HepG2 (cell line): ENCODE measurements around the gene CNTNAP1. TPM values are rescaled to one million over a fixed set of nuclear protein-coding genes. Genes with fewer than 3 reads are reported as not detected.

ENCODE experiments used
- FOXA1 ChIP-seq, 2 experiments: fragments of 450-650 bp in 1 of 2; sonication (generic) in 1 of 2; formaldehyde crosslinking in 1 of 2; IDR thresholded peaks; 2 replicates each; pipeline versions ENCODE4 v1.4.0 to v1.6.1; 2016 to 2020; ENCODE audit warnings: missing genetic modification reagents in 1 of 2
- HMGXB4 ChIP-seq, 2 experiments: sonication (generic) in 1 of 2; formaldehyde crosslinking in 1 of 2; IDR thresholded peaks; 2 replicates each; pipeline versions ENCODE4 v1.4.0 to v1.6.1; 2018 to 2020; ENCODE audit warnings: missing genetic modification reagents in 2 of 2, borderline replicate concordance in 1 of 2, low read depth in 1 of 2, mild to moderate bottlenecking in 1 of 2, missing biosample characterization in 1 of 2
- HNF4G ChIP-seq, 2 experiments: sonication (generic) in 1 of 2; formaldehyde crosslinking in 1 of 2; IDR thresholded peaks; 2 replicates each; pipeline versions ENCODE4 v1.4.0 to v1.6.1; 2011 to 2020; ENCODE audit warnings: borderline replicate concordance in 2 of 2, low read depth in 2 of 2, mild to moderate bottlenecking in 2 of 2, low read length in 1 of 2, missing genetic modification reagents in 1 of 2, moderate library complexity in 1 of 2
- KDM5B ChIP-seq: sonication (generic); formaldehyde crosslinking; IDR thresholded peaks from 2 replicates; pipeline ENCODE4 v1.4.0; 2020; ENCODE audit warnings: missing genetic modification reagents, mild to moderate bottlenecking, borderline replicate concordance
- KLF12 ChIP-seq: sonication (generic); formaldehyde crosslinking; IDR thresholded peaks from 2 replicates; pipeline ENCODE4 v1.4.0; 2020; ENCODE audit warnings: missing genetic modification reagents, borderline replicate concordance
- NFE2L1 ChIP-seq: sonication (generic); formaldehyde crosslinking; IDR thresholded peaks from 2 replicates; pipeline ENCODE4 v1.4.0; 2020; ENCODE audit warnings: missing genetic modification reagents, mild to moderate bottlenecking, borderline replicate concordance
- RFX5 ChIP-seq: IDR thresholded peaks from 2 replicates; pipeline ENCODE4 v1.6.1; 2011; ENCODE audit warnings: low read depth, low read length, improper control_type of control experiment
- SCMH1 ChIP-seq: sonication (generic); formaldehyde crosslinking; IDR thresholded peaks from 2 replicates; pipeline ENCODE4 v1.9.0; 2021; ENCODE audit warnings: missing genetic modification reagents, mild to moderate bottlenecking, borderline replicate concordance
- SMAD9 ChIP-seq: sonication (generic); formaldehyde crosslinking; IDR thresholded peaks from 2 replicates; pipeline ENCODE4 v1.5.1; 2020; ENCODE audit warnings: mild to moderate bottlenecking, missing genetic modification reagents
- TBX2 ChIP-seq: sonication (generic); formaldehyde crosslinking; IDR thresholded peaks from 2 replicates; pipeline ENCODE4 v1.5.0; 2020; ENCODE audit warnings: missing genetic modification reagents, mild to moderate bottlenecking, borderline replicate concordance
- UBTF ChIP-seq: sonication (generic); formaldehyde crosslinking; IDR thresholded peaks from 2 replicates; pipeline ENCODE4 v1.4.0; 2020; ENCODE audit warnings: mild to moderate bottlenecking, missing genetic modification reagents
- WIZ ChIP-seq: sonication (generic); formaldehyde crosslinking; IDR thresholded peaks from 2 replicates; pipeline ENCODE4 v1.5.1; 2020; ENCODE audit warnings: mild to moderate bottlenecking, missing genetic modification reagents
- ZC3H4 ChIP-seq: sonication (generic); formaldehyde crosslinking; IDR thresholded peaks from 2 replicates; pipeline ENCODE4 v1.4.0; 2020; ENCODE audit warnings: missing genetic modification reagents, borderline replicate concordance
- ZNF17 ChIP-seq: sonication (generic); formaldehyde crosslinking; IDR thresholded peaks from 2 replicates; pipeline ENCODE4 v1.5.0; 2020; ENCODE audit warnings: mild to moderate bottlenecking, missing genetic modification reagents
- ZNF446 ChIP-seq: sonication (generic); formaldehyde crosslinking; IDR thresholded peaks from 2 replicates; pipeline ENCODE4 v1.5.0; 2020; ENCODE audit warnings: mild to moderate bottlenecking, missing genetic modification reagents
- ZNF564 ChIP-seq: sonication (generic); formaldehyde crosslinking; IDR thresholded peaks from 2 replicates; pipeline ENCODE4 v1.8.1; 2023; ENCODE audit warnings: mild to moderate bottlenecking, missing genetic modification reagents
- ZNF724P ChIP-seq: sonication (generic); formaldehyde crosslinking; IDR thresholded peaks from 2 replicates; pipeline ENCODE4 v1.8.0; 2022; ENCODE audit warnings: missing genetic modification reagents, borderline replicate concordance
- polyA plus RNA-seq, 8 experiments: library from polyadenylated mRNA; depleted of rRNA in 3 of 8; stranded (reverse) in 7 of 8; unstranded in 1 of 8; fragments of >200 nt; fragmentation: Illumina TruSeq in 4 of 8; extraction: Trizol in 4 of 8; gene quantifications; 2 replicates each; pipeline versions ENCODE4 v1.2.1 to v1.2.3, GENCODE V29; 2011 to 2016; ENCODE audit warnings: low read depth in 4 of 8, missing spikeins in 1 of 8, mixed read lengths in 1 of 8; ENCODE audit not compliant: insufficient read depth in 1 of 8
- total RNA-seq, 5 experiments: library from RNA; depleted of rRNA; stranded (reverse); fragments of >200 nt; fragmentation: Illumina TruSeq; extraction: Trizol; gene quantifications; 2 replicates each; pipeline ENCODE4 v1.2.3, GENCODE V29; 2016; ENCODE audit warnings: low read depth in 1 of 5
- TF ChIP-seq, protein P1 (sequence below): sonication (generic); formaldehyde crosslinking; IDR thresholded peaks from 2 replicates; pipeline ENCODE4 v1.8.1; 2023; ENCODE audit warnings: mild to moderate bottlenecking, inconsistent platforms, moderate library complexity, missing genetic modification reagents, borderline replicate concordance
- TF ChIP-seq, protein P2 (sequence below): sonication (generic); formaldehyde crosslinking; IDR thresholded peaks from 2 replicates; pipeline ENCODE4 v1.5.1; 2020; ENCODE audit warnings: missing genetic modification reagents, mild to moderate bottlenecking, borderline replicate concordance
- TF ChIP-seq, protein P3 (sequence below): sonication (generic); formaldehyde crosslinking; IDR thresholded peaks from 2 replicates; pipeline ENCODE4 v1.5.0; 2020; ENCODE audit warnings: mild to moderate bottlenecking, missing genetic modification reagents

The CNTNAP1 gene
- total and polyA plus RNA-seq, 2 of the 13 experiments (the other 11 are each of a cell fraction or from before 2014, with no cell fraction given) = 4.5 to 7.7 TPM

DNA sequence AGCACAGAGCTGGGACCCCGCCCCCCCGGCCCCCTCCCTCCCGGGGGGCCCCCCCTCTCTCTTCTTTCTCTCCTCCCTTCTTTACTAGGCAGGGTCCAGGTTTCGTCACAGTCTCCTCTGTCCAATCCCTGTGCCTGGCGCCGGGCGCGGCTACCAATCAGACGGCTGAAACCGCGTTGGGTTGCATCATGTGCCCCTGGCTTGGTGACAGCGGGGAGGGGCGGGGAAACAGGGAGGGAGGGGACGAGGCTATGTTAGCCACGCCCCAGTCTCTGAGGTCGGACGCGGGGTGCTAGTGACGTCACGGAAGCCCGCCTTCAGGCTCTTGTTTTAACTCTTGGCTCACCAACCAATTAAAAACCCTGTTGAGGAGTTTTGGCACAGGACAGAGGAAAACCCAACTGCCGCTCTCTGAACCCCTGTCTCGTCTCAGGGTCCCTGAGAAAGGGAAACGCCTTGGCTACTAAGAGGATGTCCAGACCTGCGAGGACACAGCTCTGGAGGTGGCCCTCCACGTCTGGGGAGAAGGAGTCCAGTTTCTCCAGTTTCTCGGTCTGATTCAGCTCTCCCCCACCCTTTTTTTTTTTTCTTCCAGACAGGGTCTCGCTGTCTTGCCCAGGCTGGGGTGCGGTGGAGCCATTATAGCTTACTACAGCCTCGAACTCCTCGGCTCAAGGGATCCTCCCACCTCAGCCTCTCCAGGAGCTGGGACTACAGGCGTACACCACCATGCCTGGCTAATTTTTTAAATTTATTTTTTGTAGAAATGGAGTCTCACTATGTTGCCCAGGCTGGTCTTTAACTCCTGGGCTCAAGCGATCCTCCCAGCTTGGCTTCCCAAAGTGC lies 5.1 kb upstream of the CNTNAP1 start (continued):
- no peak for TF ChIP-seq UBTF (CRISPR knock-in tag)
- TF ChIP-seq, protein P1, sequence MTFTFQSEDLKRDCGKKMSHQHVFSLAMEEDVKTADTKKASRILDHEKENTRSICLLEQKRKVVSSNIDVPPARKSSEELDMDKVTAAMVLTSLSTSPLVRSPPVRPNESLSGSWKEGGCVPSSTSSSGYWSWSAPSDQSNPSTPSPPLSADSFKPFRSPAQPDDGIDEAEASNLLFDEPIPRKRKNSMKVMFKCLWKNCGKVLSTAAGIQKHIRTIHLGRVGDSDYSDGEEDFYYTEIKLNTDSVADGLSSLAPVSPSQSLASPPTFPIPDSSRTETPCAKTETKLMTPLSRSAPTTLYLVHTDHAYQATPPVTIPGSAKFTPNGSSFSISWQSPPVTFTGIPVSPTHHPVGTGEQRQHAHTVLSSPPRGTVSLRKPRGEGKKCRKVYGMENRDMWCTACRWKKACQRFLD (CRISPR knock-in tag) = 0 out of 2 replicates have a peak, but pooled peaks have one; percentile 63
- TF ChIP-seq ZNF17 (CRISPR knock-in tag) = no peak
- no peak for TF ChIP-seq ZNF446 (CRISPR knock-in tag)
- TF ChIP-seq RFX5 = peak; percentile 91
- no peak for TF ChIP-seq KDM5B (CRISPR knock-in tag)
- 0 out of 2 replicates have a peak, but pooled peaks have one; percentile 10 for TF ChIP-seq HNF4G (IDR thresholded peaks at IDR 0.05; ENCODE audit: borderline replicate concordance, low read depth, low read length)
- no peak for TF ChIP-seq HNF4G (CRISPR knock-in tag; IDR thresholded peaks at IDR 0.05; ENCODE audit: borderline replicate concordance, low read depth)
- no peak for TF ChIP-seq ZNF724P (CRISPR knock-in tag)
- TF ChIP-seq, protein P2, sequence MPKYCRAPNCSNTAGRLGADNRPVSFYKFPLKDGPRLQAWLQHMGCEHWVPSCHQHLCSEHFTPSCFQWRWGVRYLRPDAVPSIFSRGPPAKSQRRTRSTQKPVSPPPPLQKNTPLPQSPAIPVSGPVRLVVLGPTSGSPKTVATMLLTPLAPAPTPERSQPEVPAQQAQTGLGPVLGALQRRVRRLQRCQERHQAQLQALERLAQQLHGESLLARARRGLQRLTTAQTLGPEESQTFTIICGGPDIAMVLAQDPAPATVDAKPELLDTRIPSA (CRISPR knock-in tag) = no peak
- no peak for TF ChIP-seq NFE2L1
- TF ChIP-seq TBX2 (CRISPR knock-in tag) = peak; percentile 49
- TF ChIP-seq WIZ = no peak
- TF ChIP-seq, protein P3, sequence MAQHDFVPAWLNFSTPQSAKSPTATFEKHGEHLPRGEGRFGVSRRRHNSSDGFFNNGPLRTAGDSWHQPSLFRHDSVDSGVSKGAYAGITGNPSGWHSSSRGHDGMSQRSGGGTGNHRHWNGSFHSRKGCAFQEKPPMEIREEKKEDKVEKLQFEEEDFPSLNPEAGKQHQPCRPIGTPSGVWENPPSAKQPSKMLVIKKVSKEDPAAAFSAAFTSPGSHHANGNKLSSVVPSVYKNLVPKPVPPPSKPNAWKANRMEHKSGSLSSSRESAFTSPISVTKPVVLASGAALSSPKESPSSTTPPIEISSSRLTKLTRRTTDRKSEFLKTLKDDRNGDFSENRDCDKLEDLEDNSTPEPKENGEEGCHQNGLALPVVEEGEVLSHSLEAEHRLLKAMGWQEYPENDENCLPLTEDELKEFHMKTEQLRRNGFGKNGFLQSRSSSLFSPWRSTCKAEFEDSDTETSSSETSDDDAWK = no peak
- no peak for TF ChIP-seq SCMH1 (CRISPR knock-in tag)
- no peak for TF ChIP-seq FOXA1 (IDR thresholded peaks at IDR 0.05)
- TF ChIP-seq FOXA1 (CRISPR knock-in tag; IDR thresholded peaks at IDR 0.05) = 0 out of 2 replicates have a peak, but pooled peaks have one; percentile 17
- no peak for TF ChIP-seq HMGXB4 (CRISPR knock-in tag; IDR thresholded peaks at IDR 0.05; ENCODE audit: borderline replicate concordance in 1 of 2, low read depth in 1 of 2)
- peak; percentile 22; the same call in 1 of the 2 replicates for TF ChIP-seq KLF12 (CRISPR knock-in tag)
- 0 out of 2 replicates have a peak, but pooled peaks have one; percentile 2 for TF ChIP-seq ZNF564 (CRISPR knock-in tag)
- no peak for TF ChIP-seq ZC3H4 (CRISPR knock-in tag)
- TF ChIP-seq SMAD9 (CRISPR knock-in tag) = no peak
